GM19099 (cell line): ENCODE measurements around the gene EIF6.

Source experiments
- POLR2A ChIP-seq: IDR thresholded peaks from 3 replicates; pipeline ENCODE4 v1.6.1; 2011; ENCODE audit warnings: low read depth; ENCODE audit not compliant: insufficient read length; ENCODE audit errors: extremely low read depth

Gene EIF6

DNA sequence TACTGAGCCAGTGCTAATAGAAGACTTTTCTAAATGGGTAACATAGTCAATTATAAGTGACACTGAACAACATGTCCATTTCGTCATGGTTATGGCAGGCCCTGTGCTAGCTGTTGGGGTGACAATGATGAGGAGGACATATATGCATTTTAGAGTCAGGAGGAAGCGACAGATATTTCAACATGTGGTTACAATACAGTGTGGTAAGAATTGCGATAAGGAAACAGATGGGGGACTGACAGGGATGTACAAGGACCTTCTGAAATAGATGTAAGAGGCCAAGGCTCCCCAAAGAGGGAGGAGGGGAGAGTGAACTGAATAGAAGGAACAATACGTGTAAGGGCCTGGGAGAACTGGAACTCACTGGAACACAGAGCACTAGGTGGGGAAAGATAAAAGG lies 46.4 kb downstream of the EIF6 start:
- TF ChIP-seq POLR2A = no peak

DNA sequence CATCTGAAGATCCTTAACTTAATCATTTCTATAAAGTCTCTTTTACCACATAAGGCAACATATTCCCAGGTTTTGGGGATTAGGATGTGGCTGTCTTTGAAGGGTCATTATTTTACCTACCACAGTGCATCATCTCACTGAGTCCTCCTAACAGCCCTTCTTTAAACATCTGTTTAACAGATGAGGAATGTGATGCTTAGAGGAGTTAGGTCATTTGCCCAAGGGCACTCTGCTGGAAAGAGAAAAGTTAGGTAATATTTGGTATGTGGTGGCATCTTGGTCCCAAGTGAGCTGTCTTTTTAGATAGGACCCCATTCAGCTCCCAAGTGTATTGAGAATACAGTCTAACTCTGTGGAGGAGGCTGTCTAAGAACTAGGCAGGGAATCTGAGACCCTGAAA lies 47.1 kb downstream of the EIF6 start:
- TF ChIP-seq POLR2A = no peak

DNA sequence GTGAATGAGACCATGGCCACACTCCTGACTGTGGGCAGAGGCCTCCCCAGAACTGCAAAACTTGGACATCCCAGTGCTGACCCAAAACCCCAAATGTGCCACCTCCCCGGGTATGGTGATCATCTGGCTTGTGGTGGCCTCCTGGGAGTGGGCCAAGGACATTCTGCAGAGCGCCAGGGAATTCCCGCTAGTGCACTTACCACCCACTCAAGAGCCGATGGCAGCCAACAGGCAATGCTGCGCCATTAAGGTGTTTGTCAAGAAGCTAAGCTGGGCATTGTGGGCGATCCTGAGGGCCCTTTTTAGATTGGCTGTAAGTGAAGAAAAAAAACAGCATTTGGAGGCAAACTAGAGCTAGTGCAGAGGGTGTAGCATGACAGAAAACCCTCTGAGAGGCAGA lies 48.7 kb downstream of the EIF6 start:
- no peak for TF ChIP-seq POLR2A

DNA sequence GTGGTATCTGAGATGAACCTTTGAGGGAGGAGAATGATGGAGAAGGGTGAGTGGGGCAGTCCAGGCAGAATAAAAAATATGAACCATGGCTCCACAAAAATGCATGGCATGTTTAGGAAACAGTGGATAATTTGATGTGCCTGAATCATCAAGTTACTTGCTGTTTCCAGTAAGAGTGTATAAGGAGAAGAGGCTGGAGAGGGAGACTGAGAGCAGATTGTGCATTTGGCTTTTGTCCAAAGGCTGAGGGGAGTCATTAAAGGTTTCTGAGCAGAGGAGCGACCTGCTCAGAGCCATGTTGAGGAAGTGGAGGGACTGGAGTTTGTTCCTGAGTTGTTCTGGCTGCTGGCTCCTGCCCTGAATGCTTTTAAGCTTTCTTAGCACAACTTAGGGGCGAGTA lies 52.0 kb downstream of the EIF6 start:
- no peak for TF ChIP-seq POLR2A
